HCT116 (cell line): Measurements from ENCODE around the gene LNP1. TPM values are rescaled to one million over a fixed set of nuclear protein-coding genes. Genes with fewer than 3 reads are reported as not detected.

Experiments used
- ATAC-seq: fragments of 200-7000 bp; cut with Tn5 transposase; 2 replicates; pipeline ENCODE4 v1.9.1; 2020; ENCODE audit warnings: mild to moderate bottlenecking, moderate library complexity
- BruUV-seq: library from RNA; stranded (reverse); fragments of 400-500 nt; replicated peaks from 2 replicates; lab custom pipeline; 2021; lab: Mats Ljungman, UMichigan
- CTCF ChIA-PET: fragments of 300-600 bp; sonication (Branson Sonifier 250); formaldehyde crosslinking; loops from one replicate; lab custom pipeline; 2021; ENCODE audit warnings: antibody characterized with exemption; lab: Charles Lee
- POLR2A ChIA-PET: fragments of 300-600, 350-600 bp; sonication (Branson Sonifier 250); formaldehyde crosslinking; loops from one replicate; lab custom pipeline; 2021; ENCODE audit warnings: antibody characterized with exemption; lab: Charles Lee
- RAD21 ChIA-PET, 2 experiments: fragments of 300-600 bp; sonication (Branson Sonifier 250); formaldehyde crosslinking; loops; one replicate each; lab custom pipeline; 2023; ENCODE audit warnings: low total read pairs in 2 of 2; ENCODE audit not compliant: uncharacterized antibody in 2 of 2, unreplicated experiment in 2 of 2, low non-redundant PET in 1 of 2; lab: Charles Lee
- DNase-seq: peaks from one replicate; pipeline ENCODE4 v3.0.0-alpha.2; 2010; ENCODE audit warnings: low read depth, low spot score
- H2AFZ ChIP-seq: fragments of 200-600 bp; shearing (Covaris generic), sonication (generic); 2 replicates; pipeline ENCODE4 v1.6.1; 2017; ENCODE audit warnings: low read depth, mixed run types, mixed read lengths, antibody characterized with exemption, low read length; ENCODE audit not compliant: poor library complexity, severe bottlenecking
- H3K27ac ChIP-seq: 2 replicates; pipeline ENCODE4 v1.5.1; 2012; ENCODE audit warnings: low read depth, low read length
- H3K27me3 ChIP-seq: fragments of 200-600 bp; sonication (generic); 2 replicates; pipeline ENCODE4 v1.6.1; 2016; ENCODE audit warnings: mixed run types, low read length, mixed read lengths; ENCODE audit not compliant: insufficient read depth
- H3K36me3 ChIP-seq, 2 experiments: fragments of 200-500 bp in 1 of 2; fragments of 200-600 bp in 1 of 2; sonication (Bioruptor generic) in 1 of 2; sonication (generic) in 1 of 2; 2 replicates each; pipeline versions ENCODE4 v1.5.1 to v1.6.1; 2014 to 2016; ENCODE audit warnings: low read length in 2 of 2, inconsistent platforms in 1 of 2, mixed read lengths in 1 of 2, mixed run types in 1 of 2; ENCODE audit not compliant: insufficient read depth in 2 of 2, control insufficient read depth in 1 of 2
- H3K4me1 ChIP-seq, 2 experiments: fragments of 200-600 bp in 1 of 2; sonication (generic) in 1 of 2; 2 replicates each; pipeline versions ENCODE4 v1.5.1 to v1.6.1; 2012 to 2017; ENCODE audit warnings: low read length in 2 of 2, inconsistent platforms in 1 of 2, mild to moderate bottlenecking in 1 of 2, mixed read lengths in 1 of 2, mixed run types in 1 of 2, moderate library complexity in 1 of 2; ENCODE audit not compliant: insufficient read depth in 2 of 2, control insufficient read depth in 1 of 2
- H3K4me2 ChIP-seq: fragments of 200-600 bp; sonication (generic); 2 replicates; pipeline ENCODE4 v1.6.1; 2017; ENCODE audit warnings: mixed run types, low read length, mixed read lengths
- H3K4me3 ChIP-seq, 2 experiments: fragments of 200-600 bp in 1 of 2; sonication (generic) in 1 of 2; replicated peaks in 1 of 2; 2 replicates each; pipeline ENCODE4 v1.5.1; 2011 to 2016; ENCODE audit warnings: low read length in 2 of 2, control low read depth in 1 of 2, low read depth in 1 of 2, mild to moderate bottlenecking in 1 of 2, mixed read lengths in 1 of 2, mixed run types in 1 of 2
- H3K79me2 ChIP-seq: fragments of 200-600 bp; sonication (generic); 2 replicates; pipeline ENCODE4 v1.6.1; 2017; ENCODE audit warnings: mild to moderate bottlenecking, mixed run types, low read length, moderate library complexity, mixed read lengths; ENCODE audit not compliant: insufficient read depth
- H3K9ac ChIP-seq: fragments of 200-600 bp; sonication (generic); 2 replicates; pipeline ENCODE4 v1.6.1; 2016; ENCODE audit warnings: low read length, mixed read lengths
- H3K9me2 ChIP-seq: fragments of 200-600 bp; sonication (generic), shearing (Covaris generic); 2 replicates; pipeline ENCODE4 v1.6.1; 2017; ENCODE audit warnings: mixed run types, mild to moderate bottlenecking, moderate library complexity; ENCODE audit not compliant: insufficient read depth
- H3K9me3 ChIP-seq, 2 experiments: fragments of 200-500 bp in 1 of 2; fragments of 200-600 bp in 1 of 2; sonication (Bioruptor generic) in 1 of 2; sonication (generic) in 1 of 2; 2 replicates each; pipeline ENCODE4 v1.6.1; 2014 to 2017; ENCODE audit warnings: low read length in 2 of 2, mixed read lengths in 2 of 2, inconsistent platforms in 1 of 2, low read depth in 1 of 2, mild to moderate bottlenecking in 1 of 2, mixed run types in 1 of 2, moderate library complexity in 1 of 2; ENCODE audit not compliant: control insufficient read depth in 1 of 2, insufficient read depth in 1 of 2
- H4K20me1 ChIP-seq: fragments of 200-600 bp; sonication (generic), shearing (Covaris generic); 2 replicates; pipeline ENCODE4 v1.6.1; 2017; ENCODE audit warnings: mixed run types, mild to moderate bottlenecking, moderate library complexity; ENCODE audit not compliant: insufficient read depth
- ATF3 ChIP-seq: IDR thresholded peaks from 2 replicates; pipeline ENCODE4 v1.6.1; 2012
- CBX3 ChIP-seq: IDR thresholded peaks from 2 replicates; pipeline ENCODE4 v1.6.1; 2012; ENCODE audit warnings: low read depth
- CTCF ChIP-seq, 3 experiments: fragments of 200-600 bp in 1 of 3; sonication (generic) in 1 of 3; IDR thresholded peaks in 2 of 3; conservative IDR thresholded peaks in 1 of 3; 2 replicates each; pipeline ENCODE4 v1.5.1; 2012 to 2017; ENCODE audit warnings: low read depth in 2 of 3, low read length in 2 of 3, antibody characterized with exemption in 1 of 3, borderline replicate concordance in 1 of 3, control low read depth in 1 of 3, mild to moderate bottlenecking in 1 of 3, mixed read lengths in 1 of 3, mixed run types in 1 of 3, moderate library complexity in 1 of 3; ENCODE audit not compliant: insufficient read depth in 1 of 3
- EGR1 ChIP-seq: IDR thresholded peaks from 2 replicates; pipeline ENCODE4 v1.6.1; 2012; ENCODE audit warnings: low read depth
- ELF1 ChIP-seq: IDR thresholded peaks from 2 replicates; pipeline ENCODE4 v1.6.1; 2012; ENCODE audit warnings: low read depth, borderline replicate concordance
- EZH2 ChIP-seq: fragments of 200-600 bp; sonication (generic); IDR thresholded peaks from 2 replicates; pipeline ENCODE4 v1.6.1; 2017; ENCODE audit warnings: antibody characterized with exemption, mixed run types
- EZH2phosphoT487 ChIP-seq: fragments of 200-600 bp; IDR thresholded peaks from 2 replicates; pipeline ENCODE4 v1.6.1; 2018; ENCODE audit warnings: antibody characterized with exemption, borderline replicate concordance
- FOSL1 ChIP-seq: IDR thresholded peaks from 2 replicates; pipeline ENCODE4 v1.6.1; 2012; ENCODE audit warnings: low read depth
- JUND ChIP-seq: IDR thresholded peaks from 2 replicates; pipeline ENCODE4 v1.6.1; 2012
- POLR2A ChIP-seq: IDR thresholded peaks from 2 replicates; pipeline ENCODE4 v1.7.0; 2011; ENCODE audit warnings: borderline replicate concordance; ENCODE audit not compliant: insufficient read depth, insufficient read length; ENCODE audit errors: extremely low read depth
- POLR2AphosphoS5 ChIP-seq: IDR thresholded peaks from 2 replicates; pipeline ENCODE4 v1.6.1; 2011; ENCODE audit warnings: mild to moderate bottlenecking, low read depth, low read length, moderate library complexity
- REST ChIP-seq: IDR thresholded peaks from 2 replicates; pipeline ENCODE4 v1.6.1; 2012; ENCODE audit warnings: low read depth
- SIN3A ChIP-seq: IDR thresholded peaks from 2 replicates; pipeline ENCODE4 v1.6.1; 2012; ENCODE audit warnings: low read depth
- SP1 ChIP-seq: IDR thresholded peaks from 2 replicates; pipeline ENCODE4 v1.6.1; 2012; ENCODE audit warnings: low read depth
- TCF7L2 ChIP-seq: IDR thresholded peaks from 2 replicates; pipeline ENCODE4 v1.7.0; 2011; ENCODE audit warnings: borderline replicate concordance, inconsistent platforms; ENCODE audit not compliant: insufficient read depth, insufficient read length; ENCODE audit errors: extremely low read depth
- YY1 ChIP-seq: IDR thresholded peaks from 2 replicates; pipeline ENCODE4 v1.6.1; 2011; ENCODE audit warnings: low read length, low read depth, moderate library complexity, mild to moderate bottlenecking; ENCODE audit not compliant: insufficient replicate concordance; ENCODE audit errors: extremely low read depth
- ZBTB33 ChIP-seq: IDR thresholded peaks from 2 replicates; pipeline ENCODE4 v1.6.1; 2011; ENCODE audit warnings: mild to moderate bottlenecking, low read length, moderate library complexity; ENCODE audit not compliant: insufficient replicate concordance; ENCODE audit errors: extremely low read depth
- ZFX ChIP-seq: fragments of 450-650 bp; IDR thresholded peaks from 2 replicates; pipeline ENCODE4 v1.6.1; 2017
- intact Hi-C: fragments of 100-400 bp; cut with micrococcal nuclease; formaldehyde crosslinking; loops from 2 replicates; pipeline ENCODE4 v1.10.0; 2022
- total RNA-seq: library from RNA; stranded (reverse); gene quantifications from one replicate; pipeline ENCODE4 v1.2.1, GENCODE V29; 2021; ENCODE audit not compliant: unreplicated experiment

The LNP1 gene
- total RNA-seq, 1 experiment from 2014 or later: 1.6 TPM

- no peaks in the 10 kb centered on the region for H3K4me1 ChIP-seq
- intact Hi-C loops: no loop called here
- ChIA-PET POLR2A (no interaction called here), RAD21 (interaction anchor here in 1 of 2 experiments (0.6 kb wide), 1 partner anchor 439 kb away, joined by 3 read pairs; no protein-coding TSS in a partner anchor), CTCF (no interaction called here)
- H3K9ac ChIP-seq: no peak overlapping the region
- H3K9me3 ChIP-seq: no peaks in the 10 kb centered on the region
- H3K27ac ChIP-seq: no peak overlapping the region
- H3K36me3 ChIP-seq: peaks cover 19 to 38% of the 10 kb centered on the region in 2 experiments; a peak in 3 of 4 replicates
- no peak overlapping the region for H3K4me3 ChIP-seq
- H4K20me1 ChIP-seq: no peaks in the 10 kb centered on the region
- no peaks in the 10 kb centered on the region for H3K79me2 ChIP-seq
- TF ChIP-seq YY1 (no peak), JUND (no peak), REST (no peak), EZH2 (no peak), CBX3 (no peak), EZH2phosphoT487 (no peak), ZFX (no peak), FOSL1 (no peak), ELF1 (no peak), POLR2AphosphoS5 (no peak), SIN3A (no peak), TCF7L2 (no peak), POLR2A (no peak), EGR1 (no peak), SP1 (no peak), ZBTB33 (no peak), CTCF (IDR thresholded peaks at IDR 0.05 in 2 of 3, conservative IDR thresholded peaks at IDR 0.05 in 1 of 3; ENCODE audit: borderline replicate concordance in 1 of 3, insufficient read depth in 1 of 3, low read depth in 2 of 3, low read length in 2 of 3) (no peak), ATF3 (no peak)
- H3K4me2 ChIP-seq: no peak overlapping the region
- DNase-seq: no peak
- no peaks in the 10 kb centered on the region for H3K9me2 ChIP-seq
- no TSS peak for BruUV-seq
- H3K27me3 ChIP-seq: no peaks in the 10 kb centered on the region
- H2AFZ ChIP-seq: no peak overlapping the region
- no peak for ATAC-seq
Observed at GRCh38 chr3:100366424-100366823, 34.9 kb upstream of the LNP1 start.
